H1 (cell line): ENCODE measurements around the gene WEE1. TPM values are rescaled to one million over a fixed set of nuclear protein-coding genes. Genes with fewer than 3 reads are reported as not detected.

ENCODE experiments used
- BCL11A ChIP-seq, 2 experiments: IDR thresholded peaks; one replicate each; pipeline ENCODE4 v1.6.1; 2011; ENCODE audit warnings: low read depth in 2 of 2, low read length in 2 of 2, mild to moderate bottlenecking in 2 of 2
- CHD1 ChIP-seq: IDR thresholded peaks from 2 replicates; pipeline ENCODE4 v1.6.1; 2012; ENCODE audit warnings: low read depth, low read length, improper control_type of control experiment
- HDAC6 ChIP-seq: IDR thresholded peaks from one replicate; pipeline ENCODE4 v1.7.1; 2012; ENCODE audit warnings: low read depth, mild to moderate bottlenecking, inconsistent platforms, low read length, moderate library complexity
- KDM5A ChIP-seq: fragments of 200-600 bp; IDR thresholded peaks from 2 replicates; pipeline ENCODE4 v1.7.1; 2012; ENCODE audit warnings: mild to moderate bottlenecking, low read length, inconsistent platforms, mixed read lengths
- PHF8 ChIP-seq: fragments of 200-600 bp; sonication (generic); conservative IDR thresholded peaks from 2 replicates; pipeline ENCODE4 v1.7.1; 2012; ENCODE audit warnings: low read depth, mild to moderate bottlenecking, inconsistent platforms, low read length, moderate library complexity
- POLR2AphosphoS5 ChIP-seq: IDR thresholded peaks from 2 replicates; pipeline ENCODE4 v1.6.1; 2011; ENCODE audit warnings: low read depth, low read length
- TBP ChIP-seq: IDR thresholded peaks from 2 replicates; pipeline ENCODE4 v1.6.1; 2011; ENCODE audit warnings: low read depth, low read length, improper control_type of control experiment
- polyA plus RNA-seq, 7 experiments: library from polyadenylated mRNA; depleted of rRNA in 3 of 7; stranded (reverse) in 5 of 7; unstranded in 2 of 7; fragments of >200 nt in 5 of 7; fragments of 200-250 nt in 2 of 7; gene quantifications; 1 replicate in 5 of 7; 2 replicates in 1 of 7; 4 replicates in 1 of 7; pipeline versions ENCODE4 v1.2.1 to v1.2.3, GENCODE V29; 2011 to 2013; ENCODE audit warnings: missing spikeins in 2 of 7, mixed read lengths in 2 of 7
- total RNA-seq: library from RNA; stranded (reverse); fragmentation: NEBNext Ultra II Directional; extraction: Animal tissue kit (Norgen Biotek cat#: 25700); gene quantifications from 2 replicates; pipeline ENCODE4 v1.2.1, GENCODE V29; 2021
- TF ChIP-seq, protein P1 (sequence below): fragments of 300-600 bp; sonication (generic); IDR thresholded peaks from 2 replicates; pipeline ENCODE4 v1.7.1; 2012; ENCODE audit warnings: low read length, moderate library complexity, mild to moderate bottlenecking, inconsistent platforms; ENCODE audit not compliant: insufficient replicate concordance
- TF ChIP-seq, protein P2 (sequence below): IDR thresholded peaks from 2 replicates; pipeline ENCODE4 v1.6.1; 2012; ENCODE audit warnings: low read length, inconsistent platforms

Gene WEE1
- total and polyA plus RNA-seq, 2 of the 8 experiments (the other 6 are each of a cell fraction or from before 2014, with no cell fraction given) = 40.8 to 120 TPM

DNA sequence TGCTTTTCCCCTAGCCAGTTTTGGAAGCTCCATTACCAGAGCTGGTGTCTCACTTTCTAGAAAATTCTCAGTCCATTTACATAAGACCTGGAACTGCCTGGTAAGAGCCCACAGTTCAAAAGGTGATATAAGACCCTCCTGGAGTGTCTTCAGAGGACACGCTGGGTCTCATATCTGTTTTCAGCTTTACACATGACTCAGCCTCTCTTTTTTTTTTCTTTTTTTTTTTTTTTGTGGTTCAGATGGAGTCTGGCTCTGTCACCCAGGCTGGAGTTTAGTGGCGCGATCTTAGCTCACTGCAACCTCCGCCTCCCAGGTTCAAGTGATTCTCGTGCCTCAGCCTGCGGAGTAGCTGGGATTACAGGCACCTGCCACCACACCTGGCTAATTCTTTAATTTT, 30.7 kb downstream of the WEE1 start (continued):
- TF ChIP-seq, protein P1, sequence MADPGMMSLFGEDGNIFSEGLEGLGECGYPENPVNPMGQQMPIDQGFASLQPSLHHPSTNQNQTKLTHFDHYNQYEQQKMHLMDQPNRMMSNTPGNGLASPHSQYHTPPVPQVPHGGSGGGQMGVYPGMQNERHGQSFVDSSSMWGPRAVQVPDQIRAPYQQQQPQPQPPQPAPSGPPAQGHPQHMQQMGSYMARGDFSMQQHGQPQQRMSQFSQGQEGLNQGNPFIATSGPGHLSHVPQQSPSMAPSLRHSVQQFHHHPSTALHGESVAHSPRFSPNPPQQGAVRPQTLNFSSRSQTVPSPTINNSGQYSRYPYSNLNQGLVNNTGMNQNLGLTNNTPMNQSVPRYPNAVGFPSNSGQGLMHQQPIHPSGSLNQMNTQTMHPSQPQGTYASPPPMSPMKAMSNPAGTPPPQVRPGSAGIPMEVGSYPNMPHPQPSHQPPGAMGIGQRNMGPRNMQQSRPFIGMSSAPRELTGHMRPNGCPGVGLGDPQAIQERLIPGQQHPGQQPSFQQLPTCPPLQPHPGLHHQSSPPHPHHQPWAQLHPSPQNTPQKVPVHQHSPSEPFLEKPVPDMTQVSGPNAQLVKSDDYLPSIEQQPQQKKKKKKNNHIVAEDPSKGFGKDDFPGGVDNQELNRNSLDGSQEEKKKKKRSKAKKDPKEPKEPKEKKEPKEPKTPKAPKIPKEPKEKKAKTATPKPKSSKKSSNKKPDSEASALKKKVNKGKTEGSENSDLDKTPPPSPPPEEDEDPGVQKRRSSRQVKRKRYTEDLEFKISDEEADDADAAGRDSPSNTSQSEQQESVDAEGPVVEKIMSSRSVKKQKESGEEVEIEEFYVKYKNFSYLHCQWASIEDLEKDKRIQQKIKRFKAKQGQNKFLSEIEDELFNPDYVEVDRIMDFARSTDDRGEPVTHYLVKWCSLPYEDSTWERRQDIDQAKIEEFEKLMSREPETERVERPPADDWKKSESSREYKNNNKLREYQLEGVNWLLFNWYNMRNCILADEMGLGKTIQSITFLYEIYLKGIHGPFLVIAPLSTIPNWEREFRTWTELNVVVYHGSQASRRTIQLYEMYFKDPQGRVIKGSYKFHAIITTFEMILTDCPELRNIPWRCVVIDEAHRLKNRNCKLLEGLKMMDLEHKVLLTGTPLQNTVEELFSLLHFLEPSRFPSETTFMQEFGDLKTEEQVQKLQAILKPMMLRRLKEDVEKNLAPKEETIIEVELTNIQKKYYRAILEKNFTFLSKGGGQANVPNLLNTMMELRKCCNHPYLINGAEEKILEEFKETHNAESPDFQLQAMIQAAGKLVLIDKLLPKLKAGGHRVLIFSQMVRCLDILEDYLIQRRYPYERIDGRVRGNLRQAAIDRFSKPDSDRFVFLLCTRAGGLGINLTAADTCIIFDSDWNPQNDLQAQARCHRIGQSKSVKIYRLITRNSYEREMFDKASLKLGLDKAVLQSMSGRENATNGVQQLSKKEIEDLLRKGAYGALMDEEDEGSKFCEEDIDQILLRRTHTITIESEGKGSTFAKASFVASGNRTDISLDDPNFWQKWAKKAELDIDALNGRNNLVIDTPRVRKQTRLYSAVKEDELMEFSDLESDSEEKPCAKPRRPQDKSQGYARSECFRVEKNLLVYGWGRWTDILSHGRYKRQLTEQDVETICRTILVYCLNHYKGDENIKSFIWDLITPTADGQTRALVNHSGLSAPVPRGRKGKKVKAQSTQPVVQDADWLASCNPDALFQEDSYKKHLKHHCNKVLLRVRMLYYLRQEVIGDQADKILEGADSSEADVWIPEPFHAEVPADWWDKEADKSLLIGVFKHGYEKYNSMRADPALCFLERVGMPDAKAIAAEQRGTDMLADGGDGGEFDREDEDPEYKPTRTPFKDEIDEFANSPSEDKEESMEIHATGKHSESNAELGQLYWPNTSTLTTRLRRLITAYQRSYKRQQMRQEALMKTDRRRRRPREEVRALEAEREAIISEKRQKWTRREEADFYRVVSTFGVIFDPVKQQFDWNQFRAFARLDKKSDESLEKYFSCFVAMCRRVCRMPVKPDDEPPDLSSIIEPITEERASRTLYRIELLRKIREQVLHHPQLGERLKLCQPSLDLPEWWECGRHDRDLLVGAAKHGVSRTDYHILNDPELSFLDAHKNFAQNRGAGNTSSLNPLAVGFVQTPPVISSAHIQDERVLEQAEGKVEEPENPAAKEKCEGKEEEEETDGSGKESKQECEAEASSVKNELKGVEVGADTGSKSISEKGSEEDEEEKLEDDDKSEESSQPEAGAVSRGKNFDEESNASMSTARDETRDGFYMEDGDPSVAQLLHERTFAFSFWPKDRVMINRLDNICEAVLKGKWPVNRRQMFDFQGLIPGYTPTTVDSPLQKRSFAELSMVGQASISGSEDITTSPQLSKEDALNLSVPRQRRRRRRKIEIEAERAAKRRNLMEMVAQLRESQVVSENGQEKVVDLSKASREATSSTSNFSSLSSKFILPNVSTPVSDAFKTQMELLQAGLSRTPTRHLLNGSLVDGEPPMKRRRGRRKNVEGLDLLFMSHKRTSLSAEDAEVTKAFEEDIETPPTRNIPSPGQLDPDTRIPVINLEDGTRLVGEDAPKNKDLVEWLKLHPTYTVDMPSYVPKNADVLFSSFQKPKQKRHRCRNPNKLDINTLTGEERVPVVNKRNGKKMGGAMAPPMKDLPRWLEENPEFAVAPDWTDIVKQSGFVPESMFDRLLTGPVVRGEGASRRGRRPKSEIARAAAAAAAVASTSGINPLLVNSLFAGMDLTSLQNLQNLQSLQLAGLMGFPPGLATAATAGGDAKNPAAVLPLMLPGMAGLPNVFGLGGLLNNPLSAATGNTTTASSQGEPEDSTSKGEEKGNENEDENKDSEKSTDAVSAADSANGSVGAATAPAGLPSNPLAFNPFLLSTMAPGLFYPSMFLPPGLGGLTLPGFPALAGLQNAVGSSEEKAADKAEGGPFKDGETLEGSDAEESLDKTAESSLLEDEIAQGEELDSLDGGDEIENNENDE = no peak
- TF ChIP-seq TBP (no peak), CHD1 (no peak), BCL11A (IDR thresholded peaks at IDR 0.05; ENCODE audit: low read depth in 2 of 2, low read length in 2 of 2) (no peak), POLR2AphosphoS5 (no peak), HDAC6 (no peak), PHF8 (no peak), KDM5A (no peak)
- TF ChIP-seq, protein P2, sequence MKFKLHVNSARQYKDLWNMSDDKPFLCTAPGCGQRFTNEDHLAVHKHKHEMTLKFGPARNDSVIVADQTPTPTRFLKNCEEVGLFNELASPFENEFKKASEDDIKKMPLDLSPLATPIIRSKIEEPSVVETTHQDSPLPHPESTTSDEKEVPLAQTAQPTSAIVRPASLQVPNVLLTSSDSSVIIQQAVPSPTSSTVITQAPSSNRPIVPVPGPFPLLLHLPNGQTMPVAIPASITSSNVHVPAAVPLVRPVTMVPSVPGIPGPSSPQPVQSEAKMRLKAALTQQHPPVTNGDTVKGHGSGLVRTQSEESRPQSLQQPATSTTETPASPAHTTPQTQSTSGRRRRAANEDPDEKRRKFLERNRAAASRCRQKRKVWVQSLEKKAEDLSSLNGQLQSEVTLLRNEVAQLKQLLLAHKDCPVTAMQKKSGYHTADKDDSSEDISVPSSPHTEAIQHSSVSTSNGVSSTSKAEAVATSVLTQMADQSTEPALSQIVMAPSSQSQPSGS = no peak
